RPMI7951 (cell line): ENCODE measurements around the gene BANP. TPM values are rescaled to one million over a fixed set of nuclear protein-coding genes. Genes with fewer than 3 reads are reported as not detected.
"Not testable (repeated sequence)": the region's sequence is repeated elsewhere in the genome, so short reads cannot be mapped to it uniquely, and the experiment has no call there.

ENCODE experiments used
- DNase-seq: peaks from one replicate; pipeline ENCODE4 v3.0.0-alpha.2; 2012; ENCODE audit warnings: low read depth
- total RNA-seq: library from RNA; depleted of rRNA; stranded (reverse); fragments of >200 nt; shearing (Covaris generic); gene quantifications from 2 replicates; pipeline ENCODE4 v1.2.3, GENCODE V29; 2014; rRNA removed

BANP gene, protein sequence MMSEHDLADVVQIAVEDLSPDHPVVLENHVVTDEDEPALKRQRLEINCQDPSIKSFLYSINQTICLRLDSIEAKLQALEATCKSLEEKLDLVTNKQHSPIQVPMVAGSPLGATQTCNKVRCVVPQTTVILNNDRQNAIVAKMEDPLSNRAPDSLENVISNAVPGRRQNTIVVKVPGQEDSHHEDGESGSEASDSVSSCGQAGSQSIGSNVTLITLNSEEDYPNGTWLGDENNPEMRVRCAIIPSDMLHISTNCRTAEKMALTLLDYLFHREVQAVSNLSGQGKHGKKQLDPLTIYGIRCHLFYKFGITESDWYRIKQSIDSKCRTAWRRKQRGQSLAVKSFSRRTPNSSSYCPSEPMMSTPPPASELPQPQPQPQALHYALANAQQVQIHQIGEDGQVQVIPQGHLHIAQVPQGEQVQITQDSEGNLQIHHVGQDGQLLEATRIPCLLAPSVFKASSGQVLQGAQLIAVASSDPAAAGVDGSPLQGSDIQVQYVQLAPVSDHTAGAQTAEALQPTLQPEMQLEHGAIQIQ
- 15.3 and 15.5 TPM in 2 replicates for total RNA-seq

DNA sequence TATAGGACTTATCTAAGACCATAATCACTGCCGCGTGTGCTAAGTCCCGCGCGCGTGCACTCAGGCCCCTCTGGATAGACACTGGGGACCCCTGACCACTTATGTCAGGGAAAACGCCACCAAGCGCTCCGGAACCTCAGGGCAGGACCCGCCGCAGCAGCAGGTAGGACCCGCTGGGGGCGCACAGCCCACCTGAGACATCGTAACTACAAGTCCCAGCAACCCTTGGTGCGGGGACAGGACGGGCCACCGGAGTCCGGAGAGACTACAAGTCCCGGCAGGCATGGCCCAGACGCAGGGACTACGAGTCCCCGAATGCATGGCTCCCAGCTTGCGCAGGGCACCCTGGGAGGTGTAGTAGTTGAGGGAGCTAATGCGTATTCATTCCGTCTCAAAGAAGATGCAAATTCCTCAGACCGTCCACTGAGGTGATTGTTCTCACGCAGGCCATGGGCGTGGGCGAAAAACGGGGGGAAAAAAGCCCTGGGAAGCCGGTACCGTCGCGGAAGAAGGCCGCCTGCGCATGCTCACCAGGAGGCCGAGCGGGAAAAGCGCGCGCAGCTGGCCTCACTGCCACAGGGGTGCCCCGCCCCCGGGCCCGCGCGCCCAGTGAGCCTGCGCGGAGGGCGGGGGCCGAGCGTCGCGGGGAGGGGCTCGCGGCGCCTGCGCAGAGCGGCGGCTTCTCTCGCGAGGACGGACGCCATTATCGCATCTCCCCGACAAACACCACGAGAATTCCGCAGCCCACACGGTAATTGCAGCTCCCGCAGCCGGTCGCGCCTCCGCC is at the start of gene BANP:
BANP (plus strand) TSS at position 670 of the 787 bp plus-strand sequence. CDS start 23,682 bp downstream, outside the sequence.
- peak; percentile 99 for DNase-seq

DNA sequence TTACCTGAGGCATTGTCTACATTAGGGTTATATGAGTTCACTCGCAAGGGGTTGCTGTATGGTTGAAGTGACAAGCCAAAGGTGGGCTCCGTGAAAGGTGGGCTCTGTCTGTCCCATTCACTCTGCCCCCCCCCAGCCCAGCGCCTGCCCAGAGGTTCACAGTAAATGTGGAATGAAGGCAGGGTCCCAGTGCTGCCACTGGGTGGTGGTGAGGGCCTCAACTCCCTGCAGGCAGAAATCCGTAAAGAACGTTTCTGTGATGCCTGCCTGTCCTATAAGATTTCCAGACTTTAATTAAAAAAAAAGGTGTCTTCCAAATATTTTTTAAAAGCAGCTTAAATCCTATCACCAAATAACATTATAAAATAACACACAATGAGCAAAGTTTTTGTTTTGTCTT is 46.3 kb upstream of the BANP start:
- DNase-seq: not testable (repeated sequence)

DNA sequence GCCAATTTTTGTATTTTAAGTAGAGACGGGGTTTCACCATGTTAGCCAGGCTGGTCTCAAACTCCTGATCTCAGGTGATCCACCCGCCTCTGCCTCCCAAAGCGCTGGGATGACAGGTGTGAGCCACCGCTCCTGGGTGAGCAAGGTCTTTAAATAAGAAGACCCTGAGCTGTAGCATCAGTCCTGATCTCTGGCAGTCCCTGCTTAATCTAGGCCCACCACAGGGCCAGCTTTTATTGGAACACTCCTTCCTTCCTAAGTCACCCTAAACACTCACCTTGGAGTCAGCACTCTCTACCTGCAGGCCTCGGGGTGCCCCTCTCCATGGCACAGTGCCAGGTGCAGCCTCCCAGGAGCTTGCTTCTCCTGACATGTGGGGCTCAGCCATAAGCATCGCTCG is 45.7 kb upstream of the BANP start:
- DNase-seq: not testable (repeated sequence)

DNA sequence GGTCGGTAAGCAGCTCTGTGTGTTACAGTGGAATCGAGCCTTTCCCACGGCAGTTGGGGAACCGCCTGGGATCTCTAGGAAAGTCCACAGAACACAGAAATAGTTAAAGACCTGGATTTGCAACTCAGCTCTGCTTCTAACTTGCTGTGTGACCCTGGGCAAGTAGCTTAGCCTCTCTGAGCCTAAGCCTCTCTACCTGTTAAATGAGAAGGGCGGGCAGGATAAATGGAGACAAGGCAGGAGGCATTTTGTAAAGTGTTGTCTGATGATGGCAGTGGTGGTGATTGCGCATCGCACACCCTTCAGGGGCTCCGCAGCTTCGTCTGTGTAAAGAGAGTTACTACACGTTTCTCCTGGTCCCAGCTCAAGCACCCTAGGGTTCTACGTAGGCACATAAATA is 43.1 kb upstream of the BANP start:
- DNase-seq: not testable (repeated sequence)

DNA sequence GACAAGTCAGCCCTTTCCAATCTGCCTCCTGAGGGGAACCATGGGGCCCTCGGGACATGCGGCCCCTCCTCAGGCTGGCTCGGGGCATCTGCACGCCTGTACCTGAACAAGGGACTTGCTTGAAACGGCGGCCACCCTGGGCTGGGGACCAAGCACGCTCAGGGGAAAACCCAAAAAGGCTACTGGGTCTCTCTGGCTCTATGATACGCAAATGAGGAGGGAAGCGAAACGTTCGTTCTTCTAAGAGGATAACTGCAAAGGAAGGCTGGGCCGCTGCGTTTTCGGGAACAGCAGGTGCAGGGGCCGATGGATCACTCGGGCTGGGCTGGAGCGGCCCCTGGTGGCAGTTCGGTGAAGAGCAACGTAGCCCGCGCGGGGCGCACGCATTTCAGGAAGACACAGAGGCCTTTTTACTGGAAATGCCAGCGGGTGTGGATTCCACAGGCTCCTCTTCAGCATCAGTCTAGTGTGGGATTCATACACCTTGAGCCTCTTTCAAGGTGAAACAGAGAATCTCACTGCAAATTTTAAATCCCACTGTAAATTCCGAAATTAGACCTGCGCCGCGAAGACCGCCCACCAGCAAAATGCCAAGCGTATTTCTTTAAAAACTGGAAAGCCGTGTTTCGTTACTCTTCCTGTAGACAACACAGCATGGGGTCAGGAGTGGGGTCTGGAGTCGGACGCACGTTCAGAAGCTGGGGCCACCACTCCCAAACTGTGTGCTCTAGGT is 41.9 kb upstream of the BANP start:
- peak; percentile 57 for DNase-seq

DNA sequence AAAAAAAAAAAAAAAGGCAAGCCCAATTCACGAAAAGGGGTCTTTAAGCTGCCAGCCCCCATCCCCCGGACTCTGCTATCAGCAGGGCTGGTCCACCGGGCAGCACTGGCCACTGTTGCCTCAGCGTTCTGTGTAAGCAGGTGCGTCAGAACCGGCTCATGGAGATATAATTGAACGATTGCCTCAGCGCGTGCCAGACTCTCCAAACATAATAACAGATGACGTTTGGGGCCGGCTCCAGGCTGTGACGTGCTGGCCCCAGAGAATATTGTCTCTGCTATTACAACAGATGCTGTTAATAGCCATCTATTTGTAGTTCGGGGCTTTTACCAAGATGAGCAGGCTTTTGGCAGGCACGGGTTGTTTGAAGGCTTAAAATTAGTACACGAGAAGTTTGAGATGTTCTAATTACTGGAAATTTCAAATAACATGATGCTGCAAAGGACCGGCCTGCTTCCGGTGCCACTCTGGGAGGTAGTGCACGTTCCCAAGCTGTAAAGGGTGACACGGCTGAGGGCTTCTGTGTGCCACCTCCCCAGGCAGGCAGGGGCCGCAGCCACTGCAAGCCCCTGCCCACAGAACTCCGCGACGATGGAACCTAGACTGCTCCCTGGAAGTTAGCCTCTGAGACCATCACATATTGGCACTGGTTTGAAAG is 40.0 kb upstream of the BANP start:
- peak; percentile 44 for DNase-seq

DNA sequence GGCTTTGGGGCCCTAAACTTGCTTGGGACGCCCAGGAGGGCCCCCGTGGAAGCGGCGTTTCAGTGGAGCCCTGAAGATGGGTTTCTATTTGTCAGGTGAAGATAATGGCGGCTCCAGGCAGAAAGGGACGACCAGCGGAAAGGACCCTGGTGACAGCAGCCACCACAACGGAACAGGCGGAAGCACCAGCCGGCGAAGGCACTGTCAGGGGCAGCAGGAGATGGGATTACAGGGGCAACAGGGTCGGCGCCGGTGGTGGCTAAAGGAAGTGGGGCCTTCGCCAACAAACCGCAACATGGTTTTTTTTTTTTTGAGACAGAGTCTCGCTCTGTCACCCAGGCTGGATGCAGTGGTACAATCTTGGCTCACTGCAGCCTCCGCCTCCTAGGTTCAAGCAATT is 38.5 kb upstream of the BANP start:
- DNase-seq: not testable (repeated sequence)

DNA sequence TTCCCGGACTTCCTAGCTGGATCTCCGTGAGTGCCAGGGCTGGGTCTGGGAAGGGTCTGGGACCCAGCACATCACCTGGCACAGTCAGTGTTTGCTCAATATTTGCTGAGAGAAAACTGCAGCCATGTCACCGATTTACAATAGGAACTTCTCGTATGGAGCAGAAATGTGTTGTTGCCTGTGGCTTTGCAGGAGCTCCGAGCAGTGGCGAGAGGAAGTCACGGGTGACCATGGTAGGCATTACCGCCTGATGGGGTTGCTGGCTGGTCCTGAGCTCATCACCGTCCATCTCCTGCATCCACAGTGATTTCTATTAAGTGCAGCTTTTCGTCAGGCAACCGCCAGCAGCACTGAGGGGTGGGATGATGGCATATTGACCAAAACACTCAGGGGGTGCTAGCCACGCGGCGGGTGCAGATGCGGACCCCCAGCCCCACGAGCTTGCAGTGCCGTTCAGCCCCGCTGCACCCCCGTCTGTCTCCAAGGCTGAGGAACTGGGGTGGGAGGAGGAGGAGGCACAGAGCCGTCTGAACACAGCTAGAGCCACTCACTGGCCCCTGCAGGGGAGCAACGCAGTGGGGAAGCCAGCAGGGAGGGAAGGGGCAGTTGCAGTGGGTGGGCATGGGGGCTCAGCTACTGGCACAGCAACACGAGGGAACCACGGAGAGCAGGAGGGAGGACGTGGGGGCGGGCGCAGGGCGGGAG is 37.1 kb upstream of the BANP start:
- not testable (repeated sequence) for DNase-seq

DNA sequence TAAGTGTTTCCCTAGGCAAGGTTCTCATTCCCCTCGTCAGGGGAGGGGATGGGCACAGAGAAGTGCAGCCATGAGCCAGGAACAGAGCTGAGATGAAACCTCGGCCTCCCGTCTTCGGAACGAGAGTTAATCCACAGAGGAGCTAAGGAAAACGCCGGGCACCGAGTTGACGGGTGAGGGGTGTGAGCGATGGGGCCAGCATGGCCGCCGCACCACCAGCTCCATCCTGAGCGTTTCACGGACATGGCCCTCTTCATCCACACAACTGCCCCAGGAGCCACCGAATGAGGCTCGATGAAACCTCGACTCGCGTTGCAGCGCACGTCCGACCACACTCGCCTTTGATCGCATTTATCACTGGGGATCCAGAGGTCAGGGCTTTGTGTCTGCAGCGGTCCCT is 36.4 kb upstream of the BANP start:
- no peak for DNase-seq

DNA sequence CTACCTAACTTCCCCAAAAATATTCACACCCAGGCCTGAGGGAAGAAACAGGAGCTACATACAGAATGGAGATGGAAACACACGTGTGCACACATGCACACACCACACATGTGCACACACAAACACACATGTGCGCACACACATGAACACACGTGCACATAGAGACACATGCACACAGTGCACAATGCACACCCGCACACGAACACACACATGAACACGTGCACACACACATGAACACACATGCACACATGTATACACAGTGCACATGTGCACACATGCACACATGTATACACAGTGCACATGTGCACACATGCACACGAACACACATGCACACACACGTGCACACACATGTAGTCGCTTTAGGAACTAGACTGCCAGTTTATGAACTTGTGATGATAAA is 33.7 kb upstream of the BANP start:
- DNase-seq: no peak

DNA sequence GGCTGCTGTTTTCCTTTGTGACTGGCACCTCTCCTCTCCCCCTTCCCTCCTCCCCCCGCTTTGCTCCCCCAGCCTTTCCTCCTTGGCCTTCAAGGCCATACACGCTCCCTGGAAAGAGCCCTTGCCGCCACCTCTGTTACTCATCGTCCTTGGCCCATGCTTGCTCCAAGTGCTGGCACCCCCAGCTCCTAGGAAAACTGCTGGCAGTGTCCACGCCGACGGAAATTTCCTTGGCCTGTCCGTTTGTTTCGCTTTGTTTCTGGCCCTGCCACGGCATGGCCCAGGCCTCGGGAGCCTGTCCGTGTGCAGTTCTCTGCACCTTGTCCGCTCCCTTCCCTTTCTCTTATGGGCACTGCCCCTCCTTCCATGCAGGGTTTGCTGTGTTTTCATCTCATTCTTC is 32.9 kb upstream of the BANP start:
- peak; percentile 64 for DNase-seq

DNA sequence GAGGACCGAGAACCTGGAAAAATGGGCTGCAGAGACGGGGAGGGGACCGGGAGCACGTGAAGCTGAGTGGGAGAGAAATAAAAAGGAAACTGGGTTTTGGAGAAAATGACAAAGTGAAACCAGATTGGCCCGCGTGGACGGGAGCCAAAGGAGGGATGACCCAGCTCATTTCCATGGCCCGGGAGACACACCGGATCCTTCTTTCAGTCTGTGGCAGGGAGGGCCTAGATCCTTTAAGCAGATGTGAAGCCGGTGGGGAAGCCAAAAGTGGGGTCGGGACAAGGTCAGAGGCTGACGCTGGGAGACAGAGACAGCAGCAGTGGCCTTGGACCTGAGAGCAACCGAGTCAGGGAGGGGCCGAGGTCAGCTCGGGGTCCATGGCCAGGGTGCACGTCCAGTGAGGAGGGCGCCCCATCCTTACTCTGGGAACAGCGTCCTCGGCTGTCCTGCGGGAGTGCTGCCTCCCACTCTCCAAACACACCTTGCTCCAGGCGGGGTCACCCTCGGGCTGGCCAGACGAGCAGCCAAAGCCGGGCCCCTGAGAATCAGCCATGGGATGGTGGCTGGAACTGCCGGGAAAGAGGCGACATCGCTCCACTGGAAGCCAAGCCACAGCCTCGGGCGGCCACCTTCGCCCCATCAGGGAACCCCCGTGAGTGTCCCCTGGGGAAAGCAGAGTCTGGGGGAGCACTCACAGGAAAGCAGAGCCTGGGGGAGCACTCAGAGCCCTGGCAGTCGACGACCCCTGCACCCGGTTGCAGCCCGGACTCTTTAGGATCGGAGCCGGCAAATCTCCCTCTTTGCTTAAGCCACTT is 32.2 kb upstream of the BANP start:
- DNase-seq: peak; percentile 81

DNA sequence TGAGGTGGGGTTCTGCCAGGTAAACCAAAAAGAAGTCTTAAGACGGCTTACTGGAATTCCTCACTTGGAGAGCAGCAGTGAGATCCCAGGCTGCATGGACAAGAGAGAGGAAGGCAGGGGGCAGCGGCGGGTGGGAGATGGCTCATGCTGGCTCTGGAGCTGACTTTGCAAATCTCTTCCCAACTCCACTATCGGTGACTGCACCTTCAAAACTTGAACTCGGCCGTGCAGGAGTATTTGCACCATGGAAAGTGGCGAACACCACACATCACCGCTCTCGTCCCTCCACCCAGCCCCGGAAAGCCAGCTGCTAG is 31.6 kb upstream of the BANP start:
- DNase-seq: no peak

DNA sequence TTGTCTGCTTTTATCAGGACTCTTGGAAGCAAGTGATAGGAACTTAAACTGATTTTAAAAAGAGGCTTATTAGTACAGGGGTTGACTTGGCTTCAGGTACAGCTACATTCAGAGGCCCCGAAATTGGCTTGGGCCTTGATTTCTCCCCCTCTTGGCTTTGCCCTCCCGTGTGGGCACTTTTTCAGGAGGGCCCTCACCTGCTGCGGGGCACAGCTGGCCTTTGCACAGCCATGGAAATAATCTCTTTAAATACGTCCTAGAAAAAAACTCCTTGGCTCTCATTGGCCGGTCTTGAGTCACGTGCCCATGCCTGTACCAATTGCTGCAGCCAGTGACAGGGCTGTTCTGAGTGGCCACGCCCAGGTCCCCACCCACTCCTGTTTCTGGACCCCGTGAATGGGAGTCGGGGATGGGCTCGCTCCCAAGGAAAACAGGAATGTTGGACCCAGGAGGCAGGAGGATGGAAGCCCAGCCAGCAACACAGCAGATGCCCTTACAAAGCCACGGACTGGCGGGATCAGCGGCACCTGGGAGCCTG is 29.9 kb upstream of the BANP start:
- no peak for DNase-seq

DNA sequence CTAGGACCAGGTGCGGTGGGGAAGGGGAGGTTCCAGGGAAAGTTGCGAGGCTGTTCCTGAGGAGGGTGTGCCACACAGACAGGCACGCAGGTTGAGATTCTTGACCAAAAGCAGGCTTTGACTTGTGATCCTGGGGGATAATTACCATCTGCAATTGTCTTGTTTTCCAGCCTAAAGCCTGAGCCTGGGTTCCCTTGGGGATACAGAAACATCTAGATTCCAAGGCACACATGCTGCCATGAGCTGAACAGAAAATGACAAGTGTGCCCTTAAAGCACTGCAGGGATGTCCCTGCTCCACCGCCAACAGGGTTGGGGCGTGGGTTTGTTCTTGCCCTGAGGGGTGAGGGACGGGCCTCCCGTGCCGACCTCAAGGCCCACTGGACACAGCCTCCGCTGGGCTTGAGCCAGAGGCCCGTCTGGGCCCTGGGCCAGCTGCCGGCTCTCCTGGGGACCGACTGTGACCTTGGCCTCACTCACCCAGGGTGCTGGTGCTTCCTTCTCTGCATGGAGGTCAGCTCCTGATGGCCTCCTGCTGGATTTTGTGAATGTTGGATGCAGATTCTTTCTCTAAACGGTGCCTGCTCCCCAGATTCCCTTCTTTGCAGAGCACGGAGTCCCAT is 28.9 kb upstream of the BANP start:
- DNase-seq: peak; percentile 74

DNA sequence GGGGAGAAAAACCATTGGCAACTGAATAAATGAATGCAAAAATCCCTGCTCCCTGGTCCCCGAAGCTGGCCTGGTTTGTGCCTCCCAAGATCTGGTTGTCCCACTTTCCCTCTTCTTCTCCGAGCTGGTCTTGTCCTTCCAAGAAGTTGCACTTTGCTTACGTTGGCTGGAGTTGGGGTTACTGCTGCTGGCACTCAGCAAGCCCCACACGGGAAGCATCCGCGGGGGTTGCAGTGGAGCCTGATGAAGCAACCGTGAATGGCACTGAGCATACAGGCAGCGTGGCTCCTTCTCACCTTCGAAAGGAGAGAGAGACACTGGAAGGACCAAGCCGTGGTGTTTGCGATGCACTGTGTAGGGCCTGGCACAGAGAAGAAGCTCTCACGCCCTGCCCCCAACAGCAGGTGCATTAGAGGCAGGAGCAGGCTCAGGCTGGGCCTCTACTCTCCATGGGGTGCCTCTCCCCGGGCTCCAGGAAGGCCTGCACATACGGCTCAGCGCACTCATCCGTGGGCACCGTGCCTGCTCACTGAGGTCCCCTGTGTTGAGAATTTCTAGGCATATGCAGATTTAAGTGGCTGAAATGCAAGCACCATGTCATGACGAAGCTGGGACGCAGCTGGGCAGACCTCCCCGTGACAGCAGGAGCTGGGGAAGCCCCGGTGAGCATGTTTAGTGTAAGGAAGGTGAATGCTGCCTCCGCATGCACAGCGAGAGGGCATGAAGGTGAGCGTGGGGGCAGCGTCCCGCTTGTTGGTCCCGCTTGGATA is 27.0 kb upstream of the BANP start:
- DNase-seq: no peak

DNA sequence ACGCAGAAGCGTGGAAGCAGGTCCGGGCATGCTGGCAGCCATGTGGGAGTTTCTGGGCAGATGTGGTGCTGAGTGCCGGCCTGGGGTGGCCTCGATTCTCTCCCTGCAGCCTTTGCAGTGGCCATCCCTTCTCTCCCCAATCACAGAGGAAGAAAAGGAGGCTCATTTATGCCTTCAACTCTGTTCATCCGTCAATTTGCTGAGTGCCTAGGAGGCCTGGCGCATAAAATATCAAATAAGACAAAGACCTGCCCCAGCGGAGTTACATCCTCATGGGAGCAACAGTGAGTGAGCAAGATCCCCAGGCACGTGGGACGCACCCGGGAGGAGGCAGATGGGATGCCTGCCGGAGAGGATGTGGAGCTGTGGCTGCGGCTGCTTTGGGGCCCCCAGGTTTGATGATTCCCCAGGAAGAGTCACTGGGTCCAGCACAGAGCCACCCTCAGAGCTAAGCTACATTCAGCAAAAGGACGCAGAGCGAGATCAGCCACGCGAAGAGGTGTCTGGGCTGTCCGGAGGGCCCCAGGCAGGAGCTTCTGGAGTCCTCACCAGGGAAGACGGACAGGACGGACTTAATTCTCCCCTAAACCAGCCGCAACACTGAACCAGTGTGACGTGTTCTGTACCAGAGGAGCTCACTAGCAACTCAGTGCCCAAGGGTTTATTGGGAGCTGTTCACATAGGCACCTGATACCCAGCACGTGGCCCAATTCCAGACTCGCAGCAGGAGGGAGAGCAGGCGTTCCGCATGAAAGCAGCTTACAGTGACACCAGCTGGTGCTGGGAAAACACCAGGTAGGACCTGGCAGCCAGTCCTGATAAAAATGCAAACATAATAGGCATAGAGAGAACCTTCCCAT is 26.2 kb upstream of the BANP start:
- DNase-seq: peak; percentile 51
